Left lung (tissue), 10 donors: ENCODE measurements around the gene TBC1D24. TPM values are rescaled to one million over a fixed set of nuclear protein-coding genes. Genes with fewer than 3 reads are reported as not detected.

Experiments
- ATAC-seq: fragments of 200-7000 bp; cut with Tn5 transposase; one replicate; pipeline ENCODE4 v1.9.1; 2020; ENCODE audit warnings: moderate library complexity
- DNase-seq, 4 donors: peaks; one replicate each; pipeline ENCODE4 v3.0.0-alpha.2; 2013 to 2020
- H3K27ac ChIP-seq, 2 donors: fragments of 200-600 bp; sonication (generic) in 1 of 2; one replicate each; pipeline versions ENCODE4 v1.5.0 to v1.8.0; 2020 to 2021
- H3K27me3 ChIP-seq, 2 donors: fragments of 200-600 bp; sonication (generic) in 1 of 2; one replicate each; pipeline versions ENCODE4 v1.5.0 to v1.8.0; 2020 to 2021
- H3K36me3 ChIP-seq, 2 donors: fragments of 200-600 bp; sonication (generic) in 1 of 2; one replicate each; pipeline versions ENCODE4 v1.5.0 to v1.8.0; 2020 to 2021
- H3K4me1 ChIP-seq, 2 donors: fragments of 200-600 bp; one replicate each; pipeline ENCODE4 v1.8.0; 2021
- H3K4me3 ChIP-seq, 2 donors: fragments of 200-600 bp; sonication (generic) in 1 of 2; one replicate each; pipeline versions ENCODE4 v1.5.0 to v1.8.0; 2020 to 2021; ENCODE audit warnings: mild to moderate bottlenecking in 1 of 2
- H3K9me3 ChIP-seq, 2 donors: fragments of 200-600 bp; sonication (generic) in 1 of 2; one replicate each; pipeline versions ENCODE4 v1.5.0 to v1.8.0; 2020 to 2021
- CTCF ChIP-seq, 2 donors: fragments of 200-600 bp; sonication (generic) in 1 of 2; IDR thresholded peaks; one replicate each; pipeline versions ENCODE4 v1.5.0 to v1.8.0; 2021; ENCODE audit warnings: antibody characterized with exemption in 2 of 2
- intact Hi-C, 2 donors: fragments of 100-400 bp; cut with DNase I; formaldehyde crosslinking; loops; one replicate each; pipeline versions ENCODE4 v1.11.2 to v1.14.2; 2022
- polyA plus RNA-seq, 6 donors: library from polyadenylated mRNA; unstranded; fragments of 120-200 nt; gene quantifications; one replicate each; pipeline ENCODE4 v1.2.1, GENCODE V29; 2013; ENCODE audit not compliant: insufficient read length in 6 of 6
- total RNA-seq, 2 donors: library from RNA; stranded (reverse); fragmentation: NEBNext Ultra II Directional; extraction: Animal tissue kit (Norgen Biotek cat#: 25700); gene quantifications; one replicate each; pipeline ENCODE4 v1.2.1, GENCODE V29; 2021
- donor health status: DM: no; HTN: yes; CAD: no.
- donor health status: DM: no; HTN: no; CAD: no.

Gene TBC1D24
- total and polyA plus RNA-seq, 8 donors: 14.2 to 41.4 (median 17.9) TPM

GRCh38 chr16:2508722-2509400, 33.9 kb downstream of the TBC1D24 start:
- no peaks in the 10 kb centered on the region for H3K27me3 ChIP-seq
- peaks cover 5 to 69% of the 10 kb centered on the region in 2 donors for H3K4me1 ChIP-seq
- no peaks in the 10 kb centered on the region for H3K9me3 ChIP-seq
- H3K36me3 ChIP-seq: no peaks in the 10 kb centered on the region
- no peak overlapping the region for H3K4me3 ChIP-seq
- DNase-seq (peak in 1 of 4 donors; percentile 55), ATAC-seq (no peak)
- no peak for TF ChIP-seq CTCF (IDR thresholded peaks at IDR 0.05)
- intact Hi-C loops: no loop called here
- H3K27ac ChIP-seq: peak overlapping the region in 1 of 2 donors; percentile 91

- no peak overlapping the region for H3K27ac ChIP-seq
- peak; percentile 7 for ATAC-seq
- peak in 3 of 4 donors; percentile 63 to 87 (median 77) for DNase-seq
These were observed 36.3 kb downstream of the TBC1D24 start for GRCh38 chr16:2511128-2511800.

GRCh38 chr16:2511996-2512734, 37.2 kb downstream of the TBC1D24 start:
- H3K27ac ChIP-seq: peak overlapping the region in 1 of 2 donors; percentile 99
- H3K36me3 ChIP-seq: peaks cover 0 to 9% of the 10 kb centered on the region in 2 donors

More at GRCh38 chr16:2511128-2511800, 36.3 kb downstream of the TBC1D24 start:
- no peaks in the 10 kb centered on the region for H3K27me3 ChIP-seq
- peaks cover 16 to 84% of the 10 kb centered on the region in 2 donors for H3K4me1 ChIP-seq
- peaks cover 0 to 4% of the 10 kb centered on the region in 2 donors for H3K36me3 ChIP-seq
- intact Hi-C loops: no loop called here
- TF ChIP-seq CTCF (IDR thresholded peaks at IDR 0.05): no peak
- H3K4me3 ChIP-seq: no peak overlapping the region
- H3K9me3 ChIP-seq: no peaks in the 10 kb centered on the region

GRCh38 chr16:2512735-2513404, 37.9 kb downstream of the TBC1D24 start:
- Histone ChIP-seq H3K4me3 (peak overlapping the region; percentile 81 to 97), H3K9me3 (no peaks in the 10 kb centered on the region), H3K4me1 (peaks cover 29 to 86% of the 10 kb centered on the region in 2 donors), H3K36me3 (peaks cover 0 to 10% of the 10 kb centered on the region in 2 donors), H3K27me3 (no peaks in the 10 kb centered on the region), H3K27ac (peak overlapping the region; percentile 94 to 99)
- DNase-seq: peak in 1 of 4 donors; percentile 68
- no peak for ATAC-seq
- TF ChIP-seq CTCF (IDR thresholded peaks at IDR 0.05): no peak
- intact Hi-C loops: no loop called here

More at GRCh38 chr16:2511996-2512734, 37.2 kb downstream of the TBC1D24 start:
- DNase-seq (no peak), ATAC-seq (no peak)
- TF ChIP-seq CTCF (IDR thresholded peaks at IDR 0.05): no peak
- H3K4me1 ChIP-seq: peaks cover 25 to 85% of the 10 kb centered on the region in 2 donors
- no peak overlapping the region for H3K4me3 ChIP-seq
- intact Hi-C loops: no loop called here
- H3K9me3 ChIP-seq: no peaks in the 10 kb centered on the region
- H3K27me3 ChIP-seq: no peaks in the 10 kb centered on the region
